ENCODE results near the gene EEF1AKMT2.

Gene EEF1AKMT2

GRCh38 chr10:124791547-124792348, at the start of gene EEF1AKMT2:
EEF1AKMT2 (minus strand) TSS chr10:124791887; CDS start chr10:124791833, 54 bp downstream.
- Histone ChIP-seq H3K9me3 (ENCODE audit: control insufficient read depth, insufficient read depth, low read length) (no peaks in the 10 kb centered on the region), H3F3A (ENCODE audit: control insufficient read depth, insufficient read depth) (no peaks in the 10 kb centered on the region; the same call in 1 of the 2 replicates), H3K27ac (ENCODE audit: low read depth, low read length) (peak within 1 kb of the TSS; percentile 72), H3K27me3 (ENCODE audit: control insufficient read depth, low read length) (no peaks in the 10 kb centered on the region), H3K4me1 (ENCODE audit: control insufficient read depth, low read length) (peaks cover 15% of the 10 kb centered on the region), H3K36me3 (ENCODE audit: control insufficient read depth, low read length) (peaks cover 32% of the 10 kb centered on the region), H3K4me2 (ENCODE audit: low read length) (peak within 1 kb of the TSS; percentile 92), H3K4me3 (ENCODE audit: low read length) (peak within 1 kb of the TSS; percentile 97), H4K20me1 (ENCODE audit: control insufficient read depth, insufficient read depth, low read depth, low read length) (no peaks in the 10 kb centered on the region), H3K79me2 (ENCODE audit: control insufficient read depth, low read length) (peaks cover 34% of the 10 kb centered on the region), H3K9me2 (replicated peaks; ENCODE audit: control insufficient read depth, low read length) (no peaks in the 10 kb centered on the region)
- TF ChIP-seq CTCF (IDR thresholded peaks at IDR 0.05; ENCODE audit: low read depth, low read length, poor library complexity, severe bottlenecking) (peak; percentile 69), EZH2phosphoT487 (IDR thresholded peaks at IDR 0.05; ENCODE audit: borderline replicate concordance, low read length) (no peak)

GRCh38 chr10:124837687-124838086, 46.0 kb upstream of the EEF1AKMT2 start:
- peaks cover 42% of the 10 kb centered on the region for H3K36me3 ChIP-seq (ENCODE audit: control insufficient read depth, low read length)
- no peaks in the 10 kb centered on the region for H4K20me1 ChIP-seq (ENCODE audit: control insufficient read depth, insufficient read depth, low read depth, low read length)
- H3K4me1 ChIP-seq (ENCODE audit: control insufficient read depth, low read length): no peaks in the 10 kb centered on the region
- no peak for TF ChIP-seq CTCF (IDR thresholded peaks at IDR 0.05; ENCODE audit: low read depth, low read length, poor library complexity, severe bottlenecking)
- no peak for TF ChIP-seq EZH2phosphoT487 (IDR thresholded peaks at IDR 0.05; ENCODE audit: borderline replicate concordance, low read length)
- no peak overlapping the region for H3K4me2 ChIP-seq (ENCODE audit: low read length)
- no peaks in the 10 kb centered on the region for H3K9me3 ChIP-seq (ENCODE audit: control insufficient read depth, insufficient read depth, low read length)
- no peaks in the 10 kb centered on the region for H3F3A ChIP-seq (ENCODE audit: control insufficient read depth, insufficient read depth)
- no peak overlapping the region for H3K4me3 ChIP-seq (ENCODE audit: low read length)
- no peaks in the 10 kb centered on the region for H3K27me3 ChIP-seq (ENCODE audit: control insufficient read depth, low read length)
- H3K79me2 ChIP-seq (ENCODE audit: control insufficient read depth, low read length): no peaks in the 10 kb centered on the region
- H3K27ac ChIP-seq (ENCODE audit: low read depth, low read length): no peak overlapping the region
- H3K9me2 ChIP-seq (replicated peaks; ENCODE audit: control insufficient read depth, low read length): no peaks in the 10 kb centered on the region

DNA sequence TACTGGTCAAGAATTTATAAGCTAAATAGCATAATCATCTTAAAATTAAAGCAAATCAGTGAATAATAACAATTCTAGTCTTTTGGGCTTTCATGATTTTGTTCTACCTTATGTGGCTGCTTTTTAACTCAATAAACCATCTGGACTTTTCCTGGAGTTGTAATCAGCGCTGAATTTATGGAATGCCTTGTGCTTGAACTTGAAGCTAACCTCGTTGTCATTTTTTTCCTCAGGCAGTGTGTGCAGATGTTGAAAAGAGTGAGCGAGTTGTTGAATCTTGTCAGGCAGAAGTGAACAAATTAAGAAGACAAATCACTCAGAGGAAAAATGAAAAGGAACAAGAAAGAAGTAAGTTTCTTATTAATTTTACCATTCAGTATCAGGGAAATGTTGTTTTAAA, 39.4 kb upstream of the EEF1AKMT2 start:
- Histone ChIP-seq H3K27ac (ENCODE audit: low read depth, low read length) (no peak overlapping the region), H3K79me2 (ENCODE audit: control insufficient read depth, low read length) (no peaks in the 10 kb centered on the region), H3K9me3 (ENCODE audit: control insufficient read depth, insufficient read depth, low read length) (no peaks in the 10 kb centered on the region), H3K27me3 (ENCODE audit: control insufficient read depth, low read length) (no peaks in the 10 kb centered on the region), H3K36me3 (ENCODE audit: control insufficient read depth, low read length) (peaks cover 84% of the 10 kb centered on the region), H3K4me1 (ENCODE audit: control insufficient read depth, low read length) (no peaks in the 10 kb centered on the region), H4K20me1 (ENCODE audit: control insufficient read depth, insufficient read depth, low read depth, low read length) (no peaks in the 10 kb centered on the region), H3F3A (ENCODE audit: control insufficient read depth, insufficient read depth) (no peaks in the 10 kb centered on the region; the same call in 1 of the 2 replicates), H3K9me2 (replicated peaks; ENCODE audit: control insufficient read depth, low read length) (no peaks in the 10 kb centered on the region), H3K4me2 (ENCODE audit: low read length) (no peak overlapping the region), H3K4me3 (ENCODE audit: low read length) (no peak overlapping the region)
- TF ChIP-seq EZH2phosphoT487 (IDR thresholded peaks at IDR 0.05; ENCODE audit: borderline replicate concordance, low read length) (no peak), CTCF (IDR thresholded peaks at IDR 0.05; ENCODE audit: low read depth, low read length, poor library complexity, severe bottlenecking) (no peak)
